ENCODE results near the gene KPNA1. TPM values are rescaled to one million over a fixed set of nuclear protein-coding genes. Genes with fewer than 3 reads are reported as not detected.
"Not testable (repeated sequence)": the region's sequence is repeated elsewhere in the genome, so short reads cannot be mapped to it uniquely, and the experiment has no call there.

KPNA1 gene
- total and polyA plus RNA-seq, 2 experiments from 2014 or later: 38.9 to 44.0 TPM

GRCh38 chr3:122510878-122511535, 3.7 kb downstream of the KPNA1 start:
- DNase-seq (ENCODE audit: low spot score): no peak
- H3K4me2 ChIP-seq: peak overlapping the region; percentile 88
- peaks cover 76% of the 10 kb centered on the region for H4K20me1 ChIP-seq (ENCODE audit: insufficient read depth, poor library complexity, severe bottlenecking)
- no peaks in the 10 kb centered on the region for H3K9me2 ChIP-seq (replicated peaks; ENCODE audit: insufficient read depth)
- TF ChIP-seq CTCF (IDR thresholded peaks at IDR 0.05; ENCODE audit: poor library complexity): no peak
- TF ChIP-seq EZH2 (IDR thresholded peaks at IDR 0.05; ENCODE audit: borderline replicate concordance): no peak
- WGBS (ENCODE audit: low lambda C conversion rate, missing lambda C conversion rate): 75% methylated on average over 8 of the region's 8 CpGs
- peaks cover 78% of the 10 kb centered on the region for H3K79me2 ChIP-seq
- H3K9me3 ChIP-seq (ENCODE audit: low read depth): no peaks in the 10 kb centered on the region
- no peaks in the 10 kb centered on the region for H3K36me3 ChIP-seq (replicated peaks; ENCODE audit: insufficient read depth, low read depth)
- H3K4me3 ChIP-seq: no peak overlapping the region
- H3K4me1 ChIP-seq (ENCODE audit: insufficient read depth): peaks cover 26% of the 10 kb centered on the region
- no peak overlapping the region for H2AFZ ChIP-seq
- H3K27me3 ChIP-seq: no peaks in the 10 kb centered on the region
- no peak overlapping the region for H3K27ac ChIP-seq

GRCh38 chr3:122508944-122509343, 5.8 kb downstream of the KPNA1 start:
- H3K27me3 ChIP-seq; H3K9me2 ChIP-seq (replicated peaks; ENCODE audit: insufficient read depth); H2AFZ ChIP-seq; H3K27ac ChIP-seq; H3K36me3 ChIP-seq (replicated peaks; ENCODE audit: insufficient read depth, low read depth); DNase-seq (ENCODE audit: low spot score); H3K4me3 ChIP-seq; H3K9me3 ChIP-seq (ENCODE audit: low read depth); H3K4me2 ChIP-seq: not testable (repeated sequence)
- peaks cover 97% of the 10 kb centered on the region for H4K20me1 ChIP-seq (ENCODE audit: insufficient read depth, poor library complexity, severe bottlenecking)
- peaks cover 99% of the 10 kb centered on the region for H3K79me2 ChIP-seq
- peaks cover 26% of the 10 kb centered on the region for H3K4me1 ChIP-seq (ENCODE audit: insufficient read depth)
- WGBS (ENCODE audit: low lambda C conversion rate, missing lambda C conversion rate): 96% methylated on average over 9 of the region's 9 CpGs

- no peak for TF ChIP-seq CTCF (IDR thresholded peaks at IDR 0.05; ENCODE audit: poor library complexity)
- Histone ChIP-seq H3K36me3 (replicated peaks; ENCODE audit: insufficient read depth, low read depth) (no peaks in the 10 kb centered on the region), H3K27ac (no peak overlapping the region), H2AFZ (no peak overlapping the region), H3K27me3 (no peaks in the 10 kb centered on the region), H4K20me1 (ENCODE audit: insufficient read depth, poor library complexity, severe bottlenecking) (peaks cover 97% of the 10 kb centered on the region), H3K4me3 (no peak overlapping the region), H3K9me2 (replicated peaks; ENCODE audit: insufficient read depth) (no peaks in the 10 kb centered on the region), H3K4me1 (ENCODE audit: insufficient read depth) (peaks cover 25% of the 10 kb centered on the region), H3K79me2 (peaks cover 100% of the 10 kb centered on the region), H3K4me2 (no peak overlapping the region), H3K9me3 (ENCODE audit: low read depth) (no peaks in the 10 kb centered on the region)
- no peak for DNase-seq (ENCODE audit: low spot score)
- 88% methylated on average over 2 of the region's 2 CpGs for WGBS (ENCODE audit: low lambda C conversion rate, missing lambda C conversion rate)
Observed at GRCh38 chr3:122508135-122508914, 6.4 kb downstream of the KPNA1 start.

GRCh38 chr3:122506450-122506849, 8.3 kb downstream of the KPNA1 start:
- Histone ChIP-seq H3K4me1 (ENCODE audit: insufficient read depth) (peaks cover 7% of the 10 kb centered on the region), H3K27ac (no peak overlapping the region), H4K20me1 (ENCODE audit: insufficient read depth, poor library complexity, severe bottlenecking) (peaks cover 96% of the 10 kb centered on the region), H3K4me3 (no peak overlapping the region), H3K36me3 (replicated peaks; ENCODE audit: insufficient read depth, low read depth) (no peaks in the 10 kb centered on the region), H3K4me2 (no peak overlapping the region), H3K27me3 (no peaks in the 10 kb centered on the region), H2AFZ (no peak overlapping the region), H3K9me3 (ENCODE audit: low read depth) (no peaks in the 10 kb centered on the region), H3K79me2 (peaks cover 100% of the 10 kb centered on the region), H3K9me2 (replicated peaks; ENCODE audit: insufficient read depth) (no peaks in the 10 kb centered on the region)
- WGBS (ENCODE audit: low lambda C conversion rate, missing lambda C conversion rate): 98% methylated on average over 1 of the region's 1 CpG
- DNase-seq (ENCODE audit: low spot score): no peak
- TF ChIP-seq CTCF (IDR thresholded peaks at IDR 0.05; ENCODE audit: poor library complexity) (no peak), EZH2 (IDR thresholded peaks at IDR 0.05; ENCODE audit: borderline replicate concordance) (no peak), EZH2phosphoT487 (IDR thresholded peaks at IDR 0.05; ENCODE audit: low read depth, severe bottlenecking, unreplicated experiment) (no peak)

Measured in hepatocyte (in vitro differentiated cells).